ENCODE measurements around the gene CEP170B.

The CEP170B gene

GRCh38 chr14:104868060-104868740 is 3.1 kb downstream of the CEP170B start:
- no peak for DNase-seq (ENCODE audit: low read depth, low spot score)

- no peak for DNase-seq (ENCODE audit: low read depth, low spot score)
Observed at GRCh38 chr14:104868811-104869572, 3.9 kb downstream of the CEP170B start.

GRCh38 chr14:104869669-104870367 is 4.8 kb downstream of the CEP170B start:
- no peak for DNase-seq (ENCODE audit: low read depth, low spot score)

GRCh38 chr14:104870368-104871144 is 5.5 kb downstream of the CEP170B start:
- DNase-seq (ENCODE audit: low read depth, low spot score): peak; percentile 44

GRCh38 chr14:104871145-104871655 is 6.1 kb downstream of the CEP170B start:
- DNase-seq (ENCODE audit: low read depth, low spot score): no peak

- no peak for DNase-seq (ENCODE audit: low read depth, low spot score)
Observed at GRCh38 chr14:104871656-104872468, 6.8 kb downstream of the CEP170B start.

- no peak for DNase-seq (ENCODE audit: low read depth, low spot score)
Observed at GRCh38 chr14:104872469-104873341, 7.6 kb downstream of the CEP170B start.

- DNase-seq (ENCODE audit: low read depth, low spot score): no peak
Observed at GRCh38 chr14:104873380-104874055, 8.4 kb downstream of the CEP170B start.

- DNase-seq (ENCODE audit: low read depth, low spot score): no peak
Observed at GRCh38 chr14:104874110-104874531, 9.1 kb downstream of the CEP170B start.

- no peak for DNase-seq (ENCODE audit: low read depth, low spot score)
Observed at GRCh38 chr14:104874571-104875411, 9.7 kb downstream of the CEP170B start.

GRCh38 chr14:104875412-104875751 is 10.3 kb downstream of the CEP170B start:
- no peak for DNase-seq (ENCODE audit: low read depth, low spot score)

GRCh38 chr14:104875811-104876210 is 10.7 kb downstream of the CEP170B start:
- DNase-seq (ENCODE audit: low read depth, low spot score): no peak

GRCh38 chr14:104876251-104876699 is 11.2 kb downstream of the CEP170B start:
- DNase-seq (ENCODE audit: low read depth, low spot score): peak; percentile 53

GRCh38 chr14:104877066-104877805 is 12.2 kb downstream of the CEP170B start:
- no peak for DNase-seq (ENCODE audit: low read depth, low spot score)

- DNase-seq (ENCODE audit: low read depth, low spot score): no peak
Observed at GRCh38 chr14:104877806-104878550, 12.9 kb downstream of the CEP170B start.

- no peak for DNase-seq (ENCODE audit: low read depth, low spot score)
Observed at GRCh38 chr14:104878582-104878981, 13.5 kb downstream of the CEP170B start.

Data from ELF-1 (cell line).